ENCODE measurements around the gene MOBP. TPM values are rescaled to one million over a fixed set of nuclear protein-coding genes. Genes with fewer than 3 reads are reported as not detected.
"Not testable (repeated sequence)": the region's sequence is repeated elsewhere in the genome, so short reads cannot be mapped to it uniquely, and the experiment has no call there.

MOBP gene, protein sequence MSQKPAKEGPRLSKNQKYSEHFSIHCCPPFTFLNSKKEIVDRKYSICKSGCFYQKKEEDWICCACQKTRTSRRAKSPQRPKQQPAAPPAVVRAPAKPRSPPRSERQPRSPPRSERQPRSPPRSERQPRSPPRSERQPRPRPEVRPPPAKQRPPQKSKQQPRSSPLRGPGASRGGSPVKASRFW
- total RNA-seq, result under 1 TPM in 1 of 9 donors, not detected in 8; 0.17 TPM
- polyA plus RNA-seq, result not detected
- long read RNA-seq, donor 1, partial matches to known transcripts, result 0 of 1 reads
- long read RNA-seq, donor 1, other reads (novel, unspliced or antisense), result 1 of 1 reads
- long read RNA-seq, donor 2, result 0 reads
- long read RNA-seq, donor 3, result 0 reads

DNA sequence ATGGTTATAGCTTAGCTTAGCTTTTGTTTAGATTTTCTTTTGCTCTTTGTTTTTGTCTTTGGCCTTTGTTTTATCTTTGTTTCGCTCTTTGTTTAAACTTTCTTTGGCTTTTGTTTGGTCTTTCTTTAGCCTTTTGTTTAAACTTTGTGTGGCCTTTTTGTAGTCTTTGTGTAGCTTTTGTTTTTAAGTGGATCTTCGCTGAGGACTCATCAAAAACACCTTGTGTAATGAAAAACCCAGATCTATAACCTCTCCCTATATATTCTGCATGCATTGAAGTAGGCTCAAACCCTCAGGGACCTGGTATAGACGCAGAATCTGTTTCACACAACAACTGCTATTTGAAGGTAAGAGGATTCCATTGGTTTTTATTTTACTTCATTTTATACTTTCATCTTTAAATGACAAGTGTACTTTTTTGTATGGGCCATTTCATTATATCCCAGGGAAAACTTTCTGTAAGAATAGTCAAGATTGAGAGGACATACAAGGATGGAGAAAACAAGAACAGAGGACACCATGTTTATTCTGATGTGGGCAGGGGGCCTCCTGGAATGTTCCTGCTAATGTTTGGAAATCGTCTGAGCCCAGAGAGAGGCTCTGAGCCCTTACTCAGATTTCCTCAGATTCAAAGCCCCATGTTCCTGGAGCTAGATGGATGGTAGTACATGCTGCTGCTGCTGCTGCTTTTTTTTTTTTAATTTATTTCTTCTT is at the start of gene MOBP:
TSS of gene MOBP (plus strand) at position 287 of the 714 bp plus-strand sequence. CDS start 34,390 bp downstream, outside the sequence.
- no peak for TF ChIP-seq CTCF (IDR thresholded peaks at IDR 0.05)
- TF ChIP-seq POLR2A (IDR thresholded peaks at IDR 0.05), result no peak
- ATAC-seq, result no peak
- no peaks in the 10 kb centered on the region for H3K4me1 ChIP-seq
- WGBS, 4 donors, result 38 to 57% (median 51%) methylated on average over 4 of the region's 4 CpGs
- no peaks in the 10 kb centered on the region for H3K36me3 ChIP-seq
- H3K27me3 ChIP-seq, result peaks cover 0 to 6% (median 0%) of the 10 kb centered on the region in 9 donors
- no peak within 1 kb of the TSS for H3K27ac ChIP-seq
- no peak within 1 kb of the TSS for H3K4me3 ChIP-seq
- H3K9me3 ChIP-seq, result no peaks in the 10 kb centered on the region
- no peak for DNase-seq
- intact Hi-C loops (cut with DNase I), result no loop called here

DNA sequence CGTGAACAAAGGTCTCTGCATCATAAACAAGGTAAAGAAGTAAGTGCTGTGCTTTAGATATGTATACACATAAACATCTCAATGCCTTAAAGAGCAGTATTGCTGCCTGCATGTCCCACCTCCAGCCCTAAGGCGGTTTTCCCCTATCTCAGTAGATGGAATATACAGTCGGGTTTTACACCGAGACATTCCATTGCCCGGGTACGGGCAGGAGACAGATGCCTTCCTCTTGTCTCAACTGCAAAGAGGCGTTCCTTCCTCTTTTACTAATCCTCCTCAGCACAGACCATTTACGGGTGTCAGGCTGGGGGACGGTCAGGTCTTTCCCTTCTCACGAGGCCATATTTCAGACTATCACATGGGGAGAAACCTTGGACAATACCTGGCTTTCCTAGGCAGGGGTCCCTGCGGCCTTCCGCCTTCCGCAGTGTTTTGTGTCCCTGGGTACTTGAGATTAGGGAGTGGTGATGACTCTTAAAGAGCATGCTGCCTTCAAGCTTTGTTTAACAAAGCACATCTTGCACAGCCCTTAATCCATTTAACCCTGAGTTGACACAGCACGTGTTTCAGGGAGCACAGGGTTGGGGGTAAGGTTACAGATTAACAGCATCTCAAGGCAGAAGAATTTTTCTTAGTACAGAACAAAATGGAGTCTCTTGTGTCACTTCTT is 48.8 kb upstream of the MOBP start:
- 59 to 70% (median 65%) methylated on average over 12 to 14 of the region's 14 CpGs for WGBS, 4 donors
- intact Hi-C loops (cut with DNase I), result loop anchor here in 3 of 10 donors (5.0 to 10.0 kb wide), 2 partner anchors 79 to 896 kb away; no protein-coding TSS in a partner anchor
- DNase-seq, result not testable (repeated sequence)

GRCh38 chr3:39419742-39420315 is 47.7 kb upstream of the MOBP start:
- H3K4me1 ChIP-seq, result peaks cover 0 to 7% (median 0%) of the 10 kb centered on the region in 12 donors
- H3K9me3 ChIP-seq, result no peaks in the 10 kb centered on the region
- no peaks in the 10 kb centered on the region for H3K27me3 ChIP-seq
- H3K36me3 ChIP-seq, result no peaks in the 10 kb centered on the region
- H3K27ac ChIP-seq, result no peak overlapping the region
- TF ChIP-seq CTCF (IDR thresholded peaks at IDR 0.05), result no peak
- no peak for TF ChIP-seq POLR2A (IDR thresholded peaks at IDR 0.05)
- ATAC-seq, result no peak
- intact Hi-C loops (cut with DNase I), result loop anchor here in 6 of 10 donors (2.0 to 10.0 kb wide), 3 partner anchors 77 to 895 kb away; no protein-coding TSS in a partner anchor
- DNase-seq, result no peak
- 90 to 95% (median 92%) methylated on average over 2 of the region's 2 CpGs for WGBS, 4 donors
- H3K4me3 ChIP-seq, result no peak overlapping the region

More for the DNA sequence above, 48.8 kb upstream of the MOBP start:
- ATAC-seq, H3K27me3 ChIP-seq, H3K9me3 ChIP-seq, H3K4me3 ChIP-seq, H3K27ac ChIP-seq: not testable (repeated sequence)
- H3K36me3 ChIP-seq, result peaks cover 0 to 11% (median 4%) of the 10 kb centered on the region in 9 donors
- peaks cover 0 to 16% (median 6%) of the 10 kb centered on the region in 12 donors for H3K4me1 ChIP-seq

DNA sequence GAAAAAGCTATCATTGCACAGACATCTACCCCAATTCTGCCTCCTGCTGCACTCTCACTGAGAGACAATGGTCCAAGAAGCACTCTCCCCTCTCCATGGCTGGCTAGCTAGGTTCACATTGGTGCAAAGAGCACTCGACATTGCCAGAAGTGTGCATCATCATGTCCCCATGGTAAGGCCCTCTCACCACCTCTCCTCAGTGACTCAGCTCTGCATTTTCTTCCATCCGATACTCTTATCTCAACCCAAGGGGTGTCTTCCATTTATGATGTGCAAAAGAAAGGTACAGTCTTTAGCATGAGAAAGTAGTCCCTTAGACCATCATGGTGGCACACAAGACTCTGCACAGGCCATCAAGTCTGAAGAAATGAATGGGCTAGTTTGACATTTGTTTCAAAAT is 46.9 kb upstream of the MOBP start:
- Histone ChIP-seq H3K4me3 (no peak overlapping the region), H3K4me1 (peaks cover 0 to 4% (median 0%) of the 10 kb centered on the region in 12 donors), H3K9me3 (no peaks in the 10 kb centered on the region), H3K27ac (no peak overlapping the region), H3K27me3 (no peaks in the 10 kb centered on the region), H3K36me3 (no peaks in the 10 kb centered on the region)
- intact Hi-C loops (cut with DNase I), result loop anchor here in 3 of 10 donors (2.0 to 5.0 kb wide), 2 partner anchors 77 to 78 kb away; no protein-coding TSS in a partner anchor
- 85 to 94% (median 90%) methylated on average over 2 of the region's 2 CpGs for WGBS, 4 donors
- ATAC-seq (no peak), DNase-seq (no peak)
- TF ChIP-seq CTCF (IDR thresholded peaks at IDR 0.05) (no peak), POLR2A (IDR thresholded peaks at IDR 0.05) (no peak)

All from heart left ventricle (tissue), 16 donors.